SK-N-SH treated with all-trans-retinoic acid at 6 μM for 48 hours (cell line): ENCODE data around the gene TGFA.

ENCODE experiments used
- ATAC-seq: fragments of 200-7000 bp; cut with Tn5 transposase; 3 replicates; pipeline ENCODE4 v1.9.1; 2020; ENCODE audit warnings: mild to moderate bottlenecking, moderate library complexity
- ARNTL ChIP-seq: fragments of 450-650 bp; formaldehyde crosslinking; IDR thresholded peaks from 2 replicates; pipeline ENCODE4 v1.5.0; 2020; ENCODE audit warnings: low read depth, mild to moderate bottlenecking, moderate library complexity, borderline replicate concordance
- BACH2 ChIP-seq: fragments of 250-450 bp; sonication (Bioruptor Pico); IDR thresholded peaks from 2 replicates; pipeline ENCODE4 v1.9.0; 2021; ENCODE audit warnings: mild to moderate bottlenecking, borderline replicate concordance
- CREB5 ChIP-seq: fragments of 250-450 bp; sonication (Bioruptor Pico); IDR thresholded peaks from 2 replicates; pipeline ENCODE4 v1.5.1; 2020; ENCODE audit warnings: low read depth, mild to moderate bottlenecking, moderate library complexity
- CSDC2 ChIP-seq: fragments of 250-450 bp; sonication (Bioruptor Pico); IDR thresholded peaks from 2 replicates; pipeline ENCODE4 v1.5.0; 2020; ENCODE audit warnings: mild to moderate bottlenecking, moderate library complexity
- CSRNP3 ChIP-seq: fragments of 250-450 bp; sonication (Bioruptor Pico); IDR thresholded peaks from 2 replicates; pipeline ENCODE4 v1.5.1; 2021; ENCODE audit warnings: mild to moderate bottlenecking, moderate library complexity
- ESRRG ChIP-seq: fragments of 250-450 bp; sonication (Bioruptor Pico); IDR thresholded peaks from 2 replicates; pipeline ENCODE4 v1.6.1; 2021; ENCODE audit warnings: mild to moderate bottlenecking
- GLIS3 ChIP-seq: fragments of 250-450 bp; sonication (Bioruptor Pico); IDR thresholded peaks from 2 replicates; pipeline ENCODE4 v1.5.0; 2020; ENCODE audit warnings: mild to moderate bottlenecking, moderate library complexity
- ISL1 ChIP-seq: fragments of 250-450 bp; sonication (Bioruptor Pico); IDR thresholded peaks from 2 replicates; pipeline ENCODE4 v2.1.2; 2022; ENCODE audit warnings: mild to moderate bottlenecking, moderate library complexity
- OSR1 ChIP-seq: fragments of 250-450 bp; sonication (Bioruptor Pico); IDR thresholded peaks from 2 replicates; pipeline ENCODE4 v1.8.0; 2022; ENCODE audit warnings: moderate library complexity, mild to moderate bottlenecking, inconsistent platforms
- PATZ1 ChIP-seq: fragments of 250-450 bp; sonication (Bioruptor Pico); IDR thresholded peaks from 2 replicates; pipeline ENCODE4 v1.8.0; 2020; ENCODE audit warnings: mild to moderate bottlenecking, moderate library complexity, borderline replicate concordance
- POU6F1 ChIP-seq: fragments of 250-450 bp; sonication (Bioruptor Pico); IDR thresholded peaks from 2 replicates; pipeline ENCODE4 v1.8.0; 2021; ENCODE audit warnings: low read depth, mild to moderate bottlenecking, moderate library complexity, borderline replicate concordance
- PPARA ChIP-seq: fragments of 250-450 bp; sonication (Bioruptor Pico); IDR thresholded peaks from 2 replicates; pipeline ENCODE4 v1.5.0; 2020; ENCODE audit warnings: mild to moderate bottlenecking, borderline replicate concordance
- RARB ChIP-seq: fragments of 250-450 bp; sonication (Bioruptor Pico); IDR thresholded peaks from 2 replicates; pipeline ENCODE4 v1.8.0; 2021; ENCODE audit warnings: mild to moderate bottlenecking, moderate library complexity
- SNAI2 ChIP-seq: fragments of 250-450 bp; sonication (Bioruptor Pico); IDR thresholded peaks from 2 replicates; pipeline ENCODE4 v1.5.0; 2020; ENCODE audit warnings: mild to moderate bottlenecking, moderate library complexity
- TCF4 ChIP-seq: fragments of 250-450 bp; sonication (Bioruptor Pico); IDR thresholded peaks from 2 replicates; pipeline ENCODE4 v1.8.0; 2021; ENCODE audit warnings: mild to moderate bottlenecking, moderate library complexity, borderline replicate concordance
- TOX ChIP-seq: fragments of 250-450 bp; sonication (Bioruptor Pico); IDR thresholded peaks from 2 replicates; pipeline ENCODE4 v1.8.0; 2021; ENCODE audit warnings: mild to moderate bottlenecking, moderate library complexity, borderline replicate concordance
- TSHZ2 ChIP-seq: fragments of 250-450 bp; sonication (Bioruptor Pico); IDR thresholded peaks from 2 replicates; pipeline ENCODE4 v1.5.0; 2020; ENCODE audit warnings: mild to moderate bottlenecking, moderate library complexity
- ZC3H10 ChIP-seq: fragments of 250-450 bp; sonication (Bioruptor Pico); IDR thresholded peaks from 2 replicates; pipeline ENCODE4 v1.5.1; 2021; ENCODE audit warnings: mild to moderate bottlenecking, moderate library complexity
- ZFP3 ChIP-seq: fragments of 250-450 bp; sonication (Bioruptor Pico); IDR thresholded peaks from 2 replicates; pipeline ENCODE4 v1.5.0; 2020; ENCODE audit warnings: mild to moderate bottlenecking, moderate library complexity
- ZFP30 ChIP-seq: fragments of 450-650 bp; formaldehyde crosslinking; IDR thresholded peaks from 2 replicates; pipeline ENCODE4 v1.5.0; 2022; ENCODE audit warnings: mild to moderate bottlenecking, moderate library complexity
- ZNF565 ChIP-seq: fragments of 450-650 bp; formaldehyde crosslinking; conservative IDR thresholded peaks from 2 replicates; pipeline ENCODE4 v1.5.0; 2020; ENCODE audit warnings: low read depth, mild to moderate bottlenecking, moderate library complexity
- ZNF70 ChIP-seq: fragments of 450-650 bp; formaldehyde crosslinking; IDR thresholded peaks from 2 replicates; pipeline ENCODE4 v1.5.0; 2020; ENCODE audit warnings: mild to moderate bottlenecking, moderate library complexity
- ZNF8 ChIP-seq: fragments of 450-650 bp; formaldehyde crosslinking; IDR thresholded peaks from 2 replicates; pipeline ENCODE4 v1.5.0; 2020; ENCODE audit warnings: mild to moderate bottlenecking, moderate library complexity

The TGFA gene

GRCh38 chr2:70431716-70432347, 121.8 kb downstream of the TGFA start:
- no peak for ATAC-seq
- no peak for TF ChIP-seq TCF4 (CRISPR knock-in tag)
- TF ChIP-seq RARB (CRISPR knock-in tag) = no peak
- no peak for TF ChIP-seq POU6F1 (CRISPR knock-in tag)
- TF ChIP-seq ZNF8 = no peak
- no peak for TF ChIP-seq ESRRG
- TF ChIP-seq CSRNP3 = no peak
- TF ChIP-seq ZFP3 (CRISPR knock-in tag) = no peak
- TF ChIP-seq OSR1 = no peak
- TF ChIP-seq TSHZ2 (CRISPR knock-in tag) = no peak
- TF ChIP-seq PATZ1 = no peak
- no peak for TF ChIP-seq BACH2 (CRISPR knock-in tag)
- no peak for TF ChIP-seq CSDC2 (CRISPR knock-in tag)
- no peak for TF ChIP-seq SNAI2 (CRISPR knock-in tag)
- TF ChIP-seq TOX = no peak
- no peak for TF ChIP-seq ISL1 (CRISPR knock-in tag)
- TF ChIP-seq PPARA (CRISPR knock-in tag) = no peak
- TF ChIP-seq ZNF565 = no peak

- TF ChIP-seq ESRRG = no peak
- no peak for TF ChIP-seq BACH2 (CRISPR knock-in tag)
- no peak for TF ChIP-seq ZFP30 (CRISPR knock-in tag)
- TF ChIP-seq GLIS3 = no peak
- TF ChIP-seq ZNF70 (CRISPR knock-in tag) = no peak
- TF ChIP-seq OSR1 = no peak
- no peak for TF ChIP-seq ZNF565
- no peak for TF ChIP-seq PPARA (CRISPR knock-in tag)
- TF ChIP-seq ZFP3 (CRISPR knock-in tag) = no peak
- TF ChIP-seq CREB5 = no peak
- no peak for TF ChIP-seq ZC3H10
- no peak for TF ChIP-seq PATZ1
- no peak for TF ChIP-seq RARB (CRISPR knock-in tag)
- no peak for TF ChIP-seq TCF4 (CRISPR knock-in tag)
- no peak for TF ChIP-seq ARNTL (CRISPR knock-in tag)
- TF ChIP-seq ISL1 (CRISPR knock-in tag) = no peak
- no peak for ATAC-seq
Observed at GRCh38 chr2:70426341-70426740, 127.3 kb downstream of the TGFA start.
